Mucosa of rectum (tissue), 2 donors: ENCODE data around the gene SLAMF6.

Source experiments
- H3K27ac ChIP-seq, 2 donors: one replicate each; pipeline ENCODE4 v1.7.0; 2013; ENCODE audit warnings: inconsistent platforms in 2 of 2, low read depth in 2 of 2, low read length in 2 of 2
- H3K27me3 ChIP-seq, 2 donors: one replicate each; pipeline ENCODE4 v1.7.0; 2013; ENCODE audit warnings: low read length in 2 of 2; ENCODE audit not compliant: control insufficient read depth in 2 of 2, insufficient read depth in 2 of 2
- H3K36me3 ChIP-seq, 2 donors: one replicate each; pipeline ENCODE4 v1.7.0; 2013; ENCODE audit warnings: low read length in 2 of 2; ENCODE audit not compliant: control insufficient read depth in 2 of 2, insufficient read depth in 2 of 2
- H3K4me1 ChIP-seq, 2 donors: one replicate each; pipeline ENCODE4 v1.7.0; 2013; ENCODE audit warnings: low read length in 2 of 2, mild to moderate bottlenecking in 1 of 2; ENCODE audit not compliant: control insufficient read depth in 2 of 2, insufficient read depth in 2 of 2
- H3K4me3 ChIP-seq, 2 donors: one replicate each; pipeline ENCODE4 v1.7.0; 2013; ENCODE audit warnings: low read length in 2 of 2
- H3K9ac ChIP-seq, 2 donors: one replicate each; pipeline ENCODE4 v1.7.0; 2013; ENCODE audit warnings: low read length in 2 of 2, low read depth in 1 of 2, mild to moderate bottlenecking in 1 of 2
- H3K9me3 ChIP-seq, 2 donors: one replicate each; pipeline ENCODE4 v1.7.0; 2013; ENCODE audit warnings: low read length in 2 of 2; ENCODE audit not compliant: control insufficient read depth in 2 of 2
- donor health status: healthy.
- donor health status: Normal muscosa, but diverticular disease.

The SLAMF6 gene

DNA sequence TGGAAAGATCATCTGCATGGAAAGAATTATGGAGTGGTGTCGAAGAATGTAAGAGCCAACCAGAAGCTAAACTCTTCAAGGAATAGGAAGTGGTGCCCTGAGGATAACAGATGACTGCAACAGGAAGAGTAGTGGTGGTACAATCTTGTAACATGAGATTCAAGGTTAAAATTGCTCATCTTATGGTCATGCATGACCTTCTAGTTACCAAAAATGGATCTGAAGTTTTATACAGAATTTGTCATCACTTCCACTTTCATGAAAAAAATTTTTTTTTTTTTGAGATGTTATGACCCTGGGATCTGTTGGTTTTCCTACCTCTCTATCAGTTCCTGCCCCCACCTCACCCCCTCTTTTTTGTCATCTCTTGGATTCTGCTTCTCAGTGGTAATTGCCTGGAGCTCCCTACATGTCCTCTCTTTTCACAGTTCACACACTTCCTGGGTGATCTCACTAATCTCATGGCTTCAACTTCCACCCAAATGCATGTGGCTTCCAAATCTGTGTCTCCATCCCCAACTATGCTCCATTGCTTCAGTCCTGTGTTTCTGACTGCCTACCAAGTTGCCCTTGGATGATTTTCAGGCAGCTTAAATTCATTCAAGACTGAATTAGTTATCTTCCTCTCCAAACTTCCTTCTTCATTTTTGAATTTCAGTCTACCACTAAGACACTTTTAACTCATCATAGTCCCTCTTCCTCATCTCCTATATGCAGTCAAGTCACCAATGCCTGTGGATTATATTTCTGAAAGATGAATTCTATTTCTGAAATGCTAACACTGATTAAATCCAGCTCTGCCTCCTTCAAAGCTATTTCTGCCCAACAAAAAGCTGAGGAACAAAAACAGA lies 48.4 kb downstream of the SLAMF6 start:
- Histone ChIP-seq H3K4me1 (no peaks in the 10 kb centered on the region), H3K27ac (no peak overlapping the region), H3K4me3 (no peak overlapping the region), H3K27me3 (no peaks in the 10 kb centered on the region), H3K36me3 (no peaks in the 10 kb centered on the region), H3K9me3 (no peaks in the 10 kb centered on the region), H3K9ac (no peak overlapping the region)

DNA sequence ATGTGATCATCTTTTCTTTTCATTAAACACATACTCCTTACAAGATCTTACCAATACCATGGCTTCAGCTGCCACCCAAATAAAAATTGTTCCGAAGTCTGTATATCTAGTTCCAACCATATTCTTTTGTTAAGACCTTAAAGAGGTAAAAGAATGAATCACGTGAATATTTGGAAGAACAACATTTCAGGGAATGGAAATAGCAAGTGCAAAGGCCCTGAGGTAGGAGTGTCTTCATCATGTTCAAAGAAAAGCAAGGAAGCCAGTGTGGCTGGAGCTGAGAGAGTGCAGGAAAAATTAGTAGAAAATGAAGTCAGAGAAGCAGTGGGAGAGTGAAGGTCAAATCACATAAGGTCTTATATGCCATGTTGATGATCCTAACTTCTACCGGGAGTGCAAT lies 50.9 kb downstream of the SLAMF6 start:
- H3K4me3 ChIP-seq: no peak overlapping the region
- H3K27ac ChIP-seq: no peak overlapping the region
- no peaks in the 10 kb centered on the region for H3K9me3 ChIP-seq
- H3K4me1 ChIP-seq: no peaks in the 10 kb centered on the region
- no peaks in the 10 kb centered on the region for H3K36me3 ChIP-seq
- no peak overlapping the region for H3K9ac ChIP-seq
- H3K27me3 ChIP-seq: no peaks in the 10 kb centered on the region

DNA sequence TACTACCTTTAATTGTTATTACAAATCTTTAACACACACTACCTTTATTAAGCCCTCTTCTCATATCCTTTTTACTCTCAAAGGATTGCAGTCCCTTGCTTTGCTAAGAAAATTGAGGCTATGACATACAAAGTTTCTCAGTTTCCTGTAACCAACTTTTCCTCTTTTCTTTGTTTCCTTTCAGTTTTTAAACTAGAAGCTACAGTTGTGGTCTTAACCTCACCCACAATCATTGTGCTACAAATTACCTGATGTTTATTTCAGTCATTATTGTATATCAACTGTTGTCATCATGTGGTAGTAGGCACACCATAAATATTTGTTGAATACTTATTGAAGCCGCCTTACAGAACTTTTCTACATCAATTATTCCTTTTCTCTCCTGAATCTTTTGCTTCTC lies 51.8 kb downstream of the SLAMF6 start:
- no peaks in the 10 kb centered on the region for H3K4me1 ChIP-seq
- H3K27me3 ChIP-seq: no peaks in the 10 kb centered on the region
- no peak overlapping the region for H3K4me3 ChIP-seq
- no peak overlapping the region for H3K27ac ChIP-seq
- no peak overlapping the region for H3K9ac ChIP-seq
- no peaks in the 10 kb centered on the region for H3K9me3 ChIP-seq
- no peaks in the 10 kb centered on the region for H3K36me3 ChIP-seq

DNA sequence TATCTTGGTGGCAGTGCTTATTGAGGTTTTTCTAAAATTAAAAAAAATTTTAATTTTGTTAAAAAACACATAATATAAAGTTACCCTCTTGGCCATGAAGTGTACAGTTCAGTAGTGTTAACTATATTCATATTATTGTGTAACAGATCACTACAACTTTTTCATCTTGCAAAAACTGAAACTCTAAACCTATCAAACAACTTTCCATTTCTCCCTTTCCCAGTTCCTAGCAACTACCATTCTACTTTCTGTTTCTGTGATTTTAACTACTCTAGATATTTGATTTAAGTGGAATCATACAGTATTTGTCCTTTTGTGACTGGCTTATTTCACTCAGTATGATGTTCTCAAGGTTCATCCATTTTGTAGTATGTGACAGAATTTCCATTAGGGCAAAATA lies 55.5 kb downstream of the SLAMF6 start:
- Histone ChIP-seq H3K4me1 (no peaks in the 10 kb centered on the region), H3K9ac (no peak overlapping the region), H3K36me3 (no peaks in the 10 kb centered on the region), H3K27me3 (no peaks in the 10 kb centered on the region), H3K9me3 (no peaks in the 10 kb centered on the region), H3K27ac (no peak overlapping the region), H3K4me3 (no peak overlapping the region)

DNA sequence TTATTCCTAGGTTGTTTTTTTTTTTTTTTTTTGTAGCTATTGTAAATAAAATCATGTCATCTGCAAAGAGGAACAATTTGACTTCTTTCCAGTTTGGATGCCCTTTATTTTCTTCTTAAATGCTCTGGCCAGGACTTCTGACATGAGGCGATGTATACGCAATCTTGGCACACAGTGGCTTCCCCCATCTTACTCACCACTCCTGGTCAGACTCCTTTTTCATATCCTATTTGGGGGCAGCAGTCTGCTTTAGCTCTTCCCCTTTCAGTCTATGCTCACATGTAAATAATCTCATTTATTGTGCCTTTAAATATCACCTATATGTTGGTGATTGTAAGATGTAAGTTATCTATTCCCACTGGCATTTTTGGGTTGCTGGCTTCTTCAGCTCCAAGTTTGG lies 56.1 kb downstream of the SLAMF6 start:
- Histone ChIP-seq H3K4me1 (no peaks in the 10 kb centered on the region), H3K9me3 (no peaks in the 10 kb centered on the region), H3K9ac (no peak overlapping the region), H3K4me3 (no peak overlapping the region), H3K27me3 (no peaks in the 10 kb centered on the region), H3K36me3 (no peaks in the 10 kb centered on the region), H3K27ac (no peak overlapping the region)

DNA sequence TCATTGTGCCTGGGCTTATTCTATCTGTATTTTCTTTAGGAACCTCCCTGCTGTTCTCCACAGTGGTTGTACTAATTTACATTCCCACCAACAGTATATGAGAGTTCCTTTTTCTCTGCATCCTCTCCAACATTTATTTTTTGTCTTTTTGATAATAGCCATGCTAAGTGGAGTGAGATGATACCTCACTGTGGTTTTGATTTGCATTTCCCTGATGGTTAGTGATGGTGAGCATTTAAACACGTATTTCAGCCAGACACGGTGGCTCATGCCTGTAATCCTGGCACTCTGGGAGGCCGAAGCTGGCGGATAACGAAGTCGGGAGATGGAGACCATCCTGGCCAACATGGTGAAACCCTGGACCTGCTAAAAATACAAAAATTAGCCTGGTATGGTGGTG lies 57.9 kb downstream of the SLAMF6 start:
- H3K9me3 ChIP-seq: no peaks in the 10 kb centered on the region
- H3K9ac ChIP-seq: no peak overlapping the region
- no peaks in the 10 kb centered on the region for H3K27me3 ChIP-seq
- no peak overlapping the region for H3K4me3 ChIP-seq
- no peaks in the 10 kb centered on the region for H3K36me3 ChIP-seq
- no peaks in the 10 kb centered on the region for H3K4me1 ChIP-seq
- H3K27ac ChIP-seq: no peak overlapping the region

DNA sequence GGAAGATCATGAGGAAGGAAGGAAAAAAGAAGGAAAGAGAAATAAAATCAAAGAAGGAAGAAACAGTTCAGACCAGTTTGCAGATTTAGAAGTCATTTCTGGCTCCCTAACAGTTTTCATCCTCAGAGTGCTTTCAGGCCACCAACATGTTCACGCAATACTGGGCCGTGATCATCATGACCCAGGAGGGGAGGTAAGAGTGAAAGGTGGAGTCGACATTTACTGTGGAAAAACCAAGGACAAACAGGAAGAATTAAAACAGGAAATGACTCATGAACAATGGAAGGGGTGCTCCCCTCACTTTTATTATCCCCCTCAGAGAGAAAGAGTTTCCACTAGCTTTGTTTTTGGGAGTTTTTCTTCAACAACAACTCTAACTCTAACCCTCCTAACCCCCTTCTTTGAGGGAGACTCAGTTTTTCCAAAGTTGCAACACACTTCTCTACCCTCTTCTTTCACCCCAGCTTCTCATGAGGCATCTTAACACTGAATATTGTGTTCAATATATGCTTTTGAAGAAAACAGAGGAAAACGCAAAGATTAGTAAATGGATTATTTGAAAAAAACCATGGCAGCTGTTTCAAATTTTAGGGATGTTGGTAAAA lies 62.3 kb downstream of the SLAMF6 start:
- Histone ChIP-seq H3K4me3 (no peak overlapping the region), H3K4me1 (no peaks in the 10 kb centered on the region), H3K9me3 (no peaks in the 10 kb centered on the region), H3K27ac (no peak overlapping the region), H3K27me3 (no peaks in the 10 kb centered on the region), H3K9ac (no peak overlapping the region), H3K36me3 (no peaks in the 10 kb centered on the region)

DNA sequence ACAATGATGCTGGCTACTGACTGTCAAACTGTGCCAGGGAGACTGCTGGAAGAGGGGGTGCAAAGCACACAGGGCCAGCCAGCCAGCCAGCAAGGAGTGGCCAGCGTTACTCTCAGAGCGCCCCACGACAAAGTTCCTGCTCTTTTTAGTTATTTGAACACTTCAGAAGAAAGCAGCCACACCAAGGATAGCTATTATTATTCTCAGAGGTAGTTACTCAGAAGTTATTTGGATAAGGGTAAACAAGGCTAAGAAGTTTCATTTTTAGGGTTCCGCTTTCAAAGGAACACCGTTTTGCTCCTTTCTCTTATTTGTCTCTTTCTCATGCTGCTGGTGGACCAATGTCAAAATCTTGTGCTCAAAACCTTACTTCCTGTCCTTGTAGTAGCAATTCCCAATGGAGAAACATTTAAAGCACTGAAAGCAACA lies 62.8 kb downstream of the SLAMF6 start:
- Histone ChIP-seq H3K9me3 (no peaks in the 10 kb centered on the region), H3K27me3 (no peaks in the 10 kb centered on the region), H3K9ac (no peak overlapping the region), H3K4me3 (no peak overlapping the region), H3K36me3 (no peaks in the 10 kb centered on the region), H3K4me1 (no peaks in the 10 kb centered on the region), H3K27ac (no peak overlapping the region)

DNA sequence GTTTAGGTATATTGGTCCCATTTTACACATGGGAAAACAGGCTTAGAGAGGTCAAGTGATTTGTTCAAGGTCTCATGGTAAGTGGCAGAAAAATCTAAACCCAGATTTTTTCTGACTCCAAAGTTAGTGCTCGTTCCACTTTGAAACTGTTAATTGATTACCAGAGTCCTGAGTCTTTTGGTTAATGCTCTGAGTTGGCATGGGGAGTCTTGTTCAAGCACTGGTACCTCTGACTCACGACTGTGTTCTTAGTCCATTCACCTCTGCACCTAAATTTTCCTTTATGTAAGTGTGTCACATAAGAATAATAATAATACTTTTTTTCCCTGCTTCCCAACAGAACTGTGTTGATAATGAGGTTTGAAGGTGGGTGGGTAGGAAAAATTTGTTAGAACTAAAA lies 63.4 kb downstream of the SLAMF6 start:
- Histone ChIP-seq H3K9me3 (no peaks in the 10 kb centered on the region), H3K27me3 (no peaks in the 10 kb centered on the region), H3K4me1 (no peaks in the 10 kb centered on the region), H3K36me3 (no peaks in the 10 kb centered on the region), H3K27ac (no peak overlapping the region), H3K9ac (no peak overlapping the region), H3K4me3 (no peak overlapping the region)

DNA sequence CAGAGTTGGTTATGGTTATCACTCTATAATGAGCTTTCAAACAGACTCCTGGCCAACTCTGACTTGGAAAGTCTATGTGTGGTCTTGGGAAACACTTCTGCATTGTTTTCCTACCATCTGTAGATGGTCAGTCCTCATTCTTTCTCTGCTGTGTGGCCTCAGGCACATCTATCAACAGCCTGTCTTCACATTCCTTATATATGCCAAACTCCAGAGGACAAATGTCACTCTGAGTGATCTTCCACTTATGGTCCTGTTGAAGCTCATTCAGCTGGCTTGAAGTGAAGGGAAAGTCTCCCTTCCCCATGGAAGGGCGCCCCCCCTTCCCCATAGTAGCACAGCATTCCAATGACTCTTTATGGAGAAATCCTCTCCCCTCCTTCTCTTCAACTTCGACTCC lies 64.0 kb downstream of the SLAMF6 start:
- no peaks in the 10 kb centered on the region for H3K4me1 ChIP-seq
- no peaks in the 10 kb centered on the region for H3K27me3 ChIP-seq
- H3K9me3 ChIP-seq: no peaks in the 10 kb centered on the region
- no peak overlapping the region for H3K4me3 ChIP-seq
- no peak overlapping the region for H3K9ac ChIP-seq
- H3K36me3 ChIP-seq: no peaks in the 10 kb centered on the region
- H3K27ac ChIP-seq: no peak overlapping the region
